OCI-LY7 (cell line): ENCODE data around the gene GALNT7. TPM values are rescaled to one million over a fixed set of nuclear protein-coding genes. Genes with fewer than 3 reads are reported as not detected.

ENCODE experiments used
- BruUV-seq: library from RNA; stranded (reverse); fragments of 400-500 nt; replicated peaks from 2 replicates; lab custom pipeline; 2021; lab: Mats Ljungman, UMichigan
- CTCF ChIA-PET: fragments of 300-600 bp; sonication (Branson Sonifier 250); formaldehyde crosslinking; loops from one replicate; lab custom pipeline; 2022; ENCODE audit warnings: antibody characterized with exemption; ENCODE audit not compliant: unreplicated experiment; lab: Charles Lee
- POLR2A ChIA-PET: fragments of 300-600 bp; sonication (Branson Sonifier 250); formaldehyde crosslinking; loops from one replicate; lab custom pipeline; 2022; ENCODE audit warnings: antibody characterized with exemption; lab: Charles Lee
- DNase-seq: peaks from one replicate; pipeline ENCODE4 v3.0.0-alpha.2; 2015; ENCODE audit warnings: low spot score
- H2AFZ ChIP-seq: fragments of 200-600 bp; sonication (generic), shearing (Covaris generic); 2 replicates; pipeline ENCODE4 v1.6.1; 2014; ENCODE audit warnings: mild to moderate bottlenecking, antibody characterized with exemption, low read length, moderate library complexity
- H3K27ac ChIP-seq: fragments of 200-600 bp; sonication (generic); 2 replicates; pipeline ENCODE4 v1.5.1; 2014; ENCODE audit warnings: mixed run types, low read depth, mild to moderate bottlenecking, moderate library complexity, low read length, inconsistent platforms; ENCODE audit not compliant: poor library complexity, severe bottlenecking
- H3K36me3 ChIP-seq: fragments of 200-600 bp; sonication (generic); 2 replicates; pipeline ENCODE4 v1.6.1; 2014; ENCODE audit warnings: mild to moderate bottlenecking, antibody characterized with exemption, low read length, moderate library complexity, mixed read lengths; ENCODE audit not compliant: insufficient read depth
- H3K4me1 ChIP-seq: fragments of 200-600 bp; sonication (generic); 2 replicates; pipeline ENCODE4 v1.5.1; 2014; ENCODE audit warnings: mild to moderate bottlenecking, low read length; ENCODE audit not compliant: insufficient read depth, poor library complexity, severe bottlenecking
- H3K4me2 ChIP-seq: fragments of 200-600 bp; sonication (generic); 2 replicates; pipeline ENCODE4 v1.6.1; 2014; ENCODE audit warnings: mild to moderate bottlenecking, low read length
- H3K4me3 ChIP-seq: fragments of 200-600 bp; sonication (generic); 2 replicates; pipeline ENCODE4 v1.5.1; 2014; ENCODE audit warnings: mild to moderate bottlenecking, low read depth, low read length; ENCODE audit not compliant: poor library complexity, severe bottlenecking
- H3K79me2 ChIP-seq: fragments of 200-600 bp; sonication (generic); 2 replicates; pipeline ENCODE4 v1.6.1; 2016; ENCODE audit warnings: low read depth, mild to moderate bottlenecking, low read length, moderate library complexity, mixed read lengths; ENCODE audit not compliant: insufficient read depth
- H3K9me2 ChIP-seq: fragments of 200-600 bp; sonication (generic); 2 replicates; pipeline ENCODE4 v1.6.1; 2016; ENCODE audit warnings: mild to moderate bottlenecking, low read length, mixed read lengths; ENCODE audit not compliant: insufficient read depth
- H3K9me3 ChIP-seq: fragments of 200-600 bp; sonication (generic); 2 replicates; pipeline ENCODE4 v1.6.1; 2014; ENCODE audit warnings: mild to moderate bottlenecking, mixed run types, low read length, mixed read lengths
- H4K20me1 ChIP-seq: fragments of 200-600 bp; sonication (generic); 2 replicates; pipeline ENCODE4 v1.6.1; 2014; ENCODE audit warnings: mild to moderate bottlenecking, antibody characterized with exemption, low read length, moderate library complexity, mixed read lengths; ENCODE audit not compliant: insufficient read depth
- CTCF ChIP-seq: fragments of 200-600 bp; sonication (generic); conservative IDR thresholded peaks from 2 replicates; pipeline ENCODE4 v1.5.1; 2014; ENCODE audit warnings: mild to moderate bottlenecking, antibody characterized with exemption, low read length, moderate library complexity, mixed read lengths
- EZH2phosphoT487 ChIP-seq: fragments of 200-600 bp; sonication (generic); IDR thresholded peaks from 2 replicates; pipeline ENCODE4 v1.6.1; 2018; ENCODE audit warnings: low read depth, borderline replicate concordance, mild to moderate bottlenecking, mixed run types, antibody characterized with exemption, low read length, moderate library complexity, mixed read lengths
- intact Hi-C: fragments of 100-400 bp; cut with micrococcal nuclease; formaldehyde crosslinking; loops from one replicate; pipeline ENCODE4 v1.10.0; 2022; ENCODE audit not compliant: unreplicated experiment
- total RNA-seq, 2 experiments: library from RNA; depleted of rRNA in 1 of 2; stranded (reverse); fragments of >200 nt in 1 of 2; shearing (Covaris generic) in 1 of 2; gene quantifications; 2 replicates each; pipeline ENCODE4 v1.2.3, GENCODE V29; 2014 to 2022

The GALNT7 gene
- total RNA-seq, 2 experiments from 2014 or later: 20.3 to 34.4 TPM

- ChIA-PET CTCF (no interaction called here), POLR2A (interaction anchor here (0.5 to 0.6 kb wide), 2 partner anchors 44 to 54 kb away, joined by 3 read pairs; no protein-coding TSS in a partner anchor)
- no peaks in the 10 kb centered on the region for H3K9me2 ChIP-seq
- H3K9me3 ChIP-seq: no peaks in the 10 kb centered on the region
- no peak overlapping the region for H3K4me2 ChIP-seq
- no peaks in the 10 kb centered on the region for H3K79me2 ChIP-seq
- H3K36me3 ChIP-seq: no peaks in the 10 kb centered on the region
- no TSS peak for BruUV-seq
- intact Hi-C loops: no loop called here
- H3K27ac ChIP-seq: no peak overlapping the region
- no peaks in the 10 kb centered on the region for H4K20me1 ChIP-seq
- no peak overlapping the region for H3K4me3 ChIP-seq
- H3K4me1 ChIP-seq: no peaks in the 10 kb centered on the region
- TF ChIP-seq CTCF (no peak), EZH2phosphoT487 (no peak)
- DNase-seq: no peak
- H2AFZ ChIP-seq: no peak overlapping the region
These were observed 34.2 kb upstream of the GALNT7 start for GRCh38 chr4:173134426-173134825.

- POLR2A ChIA-PET: no interaction called here
- Histone ChIP-seq H3K4me3 (no peak overlapping the region), H3K79me2 (no peaks in the 10 kb centered on the region), H2AFZ (no peak overlapping the region), H3K9me3 (no peaks in the 10 kb centered on the region), H3K9me2 (no peaks in the 10 kb centered on the region), H3K36me3 (no peaks in the 10 kb centered on the region), H3K4me1 (no peaks in the 10 kb centered on the region), H3K27ac (no peak overlapping the region), H4K20me1 (no peaks in the 10 kb centered on the region), H3K4me2 (no peak overlapping the region)
- BruUV-seq: no TSS peak
- CTCF ChIA-PET: no interaction called here
- TF ChIP-seq CTCF (no peak), EZH2phosphoT487 (no peak)
- intact Hi-C loops: no loop called here
- no peak for DNase-seq
These were observed 33.3 kb upstream of the GALNT7 start for GRCh38 chr4:173135241-173135847.

DNA sequence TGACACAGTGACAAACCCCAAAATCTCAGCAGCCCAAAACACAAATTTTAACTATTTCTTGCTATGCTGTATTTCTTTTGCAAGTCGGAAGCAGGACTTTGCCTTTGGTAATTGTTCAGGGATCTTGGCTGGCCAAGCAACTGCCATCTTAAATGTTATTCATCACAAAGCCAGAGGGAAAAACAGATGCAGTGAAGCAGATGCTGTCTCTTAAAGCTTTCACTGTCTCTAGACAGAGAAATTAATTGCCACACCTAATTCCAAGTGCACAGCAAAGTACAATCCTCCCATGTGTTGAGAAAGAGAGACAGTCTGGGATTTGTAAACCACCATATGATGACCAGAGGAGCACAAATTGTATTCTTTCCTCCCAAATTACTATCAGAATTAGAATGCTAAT lies 30.0 kb upstream of the GALNT7 start:
- CTCF ChIA-PET: no interaction called here
- Histone ChIP-seq H3K4me2 (no peak overlapping the region), H3K9me3 (no peaks in the 10 kb centered on the region), H2AFZ (no peak overlapping the region), H3K4me3 (no peak overlapping the region), H3K4me1 (no peaks in the 10 kb centered on the region), H3K9me2 (no peaks in the 10 kb centered on the region), H3K27ac (no peak overlapping the region), H3K36me3 (no peaks in the 10 kb centered on the region), H3K79me2 (no peaks in the 10 kb centered on the region), H4K20me1 (no peaks in the 10 kb centered on the region)
- TF ChIP-seq CTCF (no peak), EZH2phosphoT487 (no peak)
- no peak for DNase-seq
- BruUV-seq: no TSS peak
- intact Hi-C loops: no loop called here
- POLR2A ChIA-PET: no interaction called here
